GM13977 (cell line): Measurements from ENCODE around the gene MAML3.
A peak's percentile ranks its signal among the peaks of the same experiment; 100 is the strongest.

Source experiments
- DNase-seq: peaks from one replicate; pipeline ENCODE4 v3.0.0; 2012; ENCODE audit warnings: low spot score
- in situ Hi-C: fragments of 300-500 bp; cut with MboI; formaldehyde crosslinking; loops from one replicate; pipeline ENCODE4 v1.12.0; 2022; ENCODE audit warnings: low sequenced_read_pairs, low pct_unique_long_range_greater_than_20kb, mixed read lengths, inconsistent platforms; ENCODE audit not compliant: unreplicated experiment
- TF ChIP-seq, protein P1 (sequence below): IDR thresholded peaks from 2 replicates; pipeline ENCODE4 v1.5.1; 2012; ENCODE audit warnings: mild to moderate bottlenecking, control low read depth; ENCODE audit not compliant: insufficient read depth; ENCODE audit errors: extremely low read depth, missing control alignments

MAML3 gene

GRCh38 chr4:139858436-139859205, 295.4 kb downstream of the MAML3 start:
- TF ChIP-seq, protein P1, sequence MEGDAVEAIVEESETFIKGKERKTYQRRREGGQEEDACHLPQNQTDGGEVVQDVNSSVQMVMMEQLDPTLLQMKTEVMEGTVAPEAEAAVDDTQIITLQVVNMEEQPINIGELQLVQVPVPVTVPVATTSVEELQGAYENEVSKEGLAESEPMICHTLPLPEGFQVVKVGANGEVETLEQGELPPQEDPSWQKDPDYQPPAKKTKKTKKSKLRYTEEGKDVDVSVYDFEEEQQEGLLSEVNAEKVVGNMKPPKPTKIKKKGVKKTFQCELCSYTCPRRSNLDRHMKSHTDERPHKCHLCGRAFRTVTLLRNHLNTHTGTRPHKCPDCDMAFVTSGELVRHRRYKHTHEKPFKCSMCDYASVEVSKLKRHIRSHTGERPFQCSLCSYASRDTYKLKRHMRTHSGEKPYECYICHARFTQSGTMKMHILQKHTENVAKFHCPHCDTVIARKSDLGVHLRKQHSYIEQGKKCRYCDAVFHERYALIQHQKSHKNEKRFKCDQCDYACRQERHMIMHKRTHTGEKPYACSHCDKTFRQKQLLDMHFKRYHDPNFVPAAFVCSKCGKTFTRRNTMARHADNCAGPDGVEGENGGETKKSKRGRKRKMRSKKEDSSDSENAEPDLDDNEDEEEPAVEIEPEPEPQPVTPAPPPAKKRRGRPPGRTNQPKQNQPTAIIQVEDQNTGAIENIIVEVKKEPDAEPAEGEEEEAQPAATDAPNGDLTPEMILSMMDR, result no peak
- in situ Hi-C loops, result no loop called here
- DNase-seq, result peak; percentile 77

GRCh38 chr4:139857977-139858376, 296.0 kb downstream of the MAML3 start:
- TF ChIP-seq, protein P1, result no peak
- in situ Hi-C loops, result no loop called here
- no peak for DNase-seq

DNA sequence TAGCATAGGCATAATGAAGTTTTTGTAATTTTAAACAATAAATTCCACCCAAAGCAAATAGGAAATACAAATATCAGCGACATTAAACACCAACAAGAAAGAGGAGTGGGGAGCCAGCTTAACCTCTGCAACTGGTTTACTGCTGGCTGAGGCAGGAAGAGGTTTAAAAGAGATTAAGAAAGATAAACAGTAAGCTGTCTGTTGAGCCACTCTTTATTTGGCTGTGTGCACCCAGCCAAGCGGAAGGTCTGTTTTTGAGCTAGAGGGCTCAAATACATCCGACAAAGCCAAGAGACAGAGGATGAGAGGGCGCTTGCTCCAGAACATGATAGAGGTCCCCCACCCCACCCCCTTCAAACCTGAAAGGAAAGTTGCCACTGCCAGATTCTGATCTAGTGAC, 297.0 kb downstream of the MAML3 start:
- in situ Hi-C loops, result no loop called here
- TF ChIP-seq, protein P1, result no peak
- no peak for DNase-seq

DNA sequence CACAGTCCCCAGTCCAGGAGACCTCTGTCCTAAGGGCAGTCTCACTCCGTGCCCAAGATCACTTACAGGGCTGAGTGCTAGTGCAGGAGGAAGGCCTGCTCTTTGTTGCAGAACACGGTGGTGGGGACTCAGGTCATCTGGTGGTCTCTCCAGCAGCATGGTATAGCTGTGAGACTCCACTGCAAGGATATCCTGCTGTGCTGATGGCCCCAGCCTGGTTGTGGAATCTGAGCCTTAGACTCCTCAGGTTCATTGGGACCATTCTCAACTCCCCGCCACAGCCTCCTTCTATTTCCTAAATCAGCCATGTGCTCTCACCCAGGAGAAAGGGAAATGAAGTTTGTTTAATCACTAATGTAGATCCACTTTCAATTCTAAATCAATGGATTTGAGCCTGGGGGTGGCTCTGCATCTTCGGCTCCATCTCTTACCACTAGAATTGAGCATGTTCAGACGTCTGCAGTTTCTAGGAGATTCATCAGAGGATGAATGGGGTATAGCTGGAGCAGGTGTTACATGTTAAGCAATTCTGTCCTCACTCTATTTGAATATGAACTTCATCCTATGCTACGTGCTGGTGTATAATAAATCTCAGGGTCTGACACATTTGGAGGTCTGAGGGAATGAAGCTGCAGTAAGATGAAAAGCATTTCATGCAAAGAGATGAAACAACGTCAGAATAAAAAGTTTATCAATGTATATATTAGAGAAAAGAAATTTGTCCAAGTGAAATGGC, 299.1 kb downstream of the MAML3 start:
- DNase-seq, result no peak
- in situ Hi-C loops, result no loop called here
- TF ChIP-seq, protein P1, result no peak

GRCh38 chr4:139853309-139853708, 300.7 kb downstream of the MAML3 start:
- DNase-seq, result no peak
- in situ Hi-C loops, result no loop called here
- TF ChIP-seq, protein P1, result no peak

DNA sequence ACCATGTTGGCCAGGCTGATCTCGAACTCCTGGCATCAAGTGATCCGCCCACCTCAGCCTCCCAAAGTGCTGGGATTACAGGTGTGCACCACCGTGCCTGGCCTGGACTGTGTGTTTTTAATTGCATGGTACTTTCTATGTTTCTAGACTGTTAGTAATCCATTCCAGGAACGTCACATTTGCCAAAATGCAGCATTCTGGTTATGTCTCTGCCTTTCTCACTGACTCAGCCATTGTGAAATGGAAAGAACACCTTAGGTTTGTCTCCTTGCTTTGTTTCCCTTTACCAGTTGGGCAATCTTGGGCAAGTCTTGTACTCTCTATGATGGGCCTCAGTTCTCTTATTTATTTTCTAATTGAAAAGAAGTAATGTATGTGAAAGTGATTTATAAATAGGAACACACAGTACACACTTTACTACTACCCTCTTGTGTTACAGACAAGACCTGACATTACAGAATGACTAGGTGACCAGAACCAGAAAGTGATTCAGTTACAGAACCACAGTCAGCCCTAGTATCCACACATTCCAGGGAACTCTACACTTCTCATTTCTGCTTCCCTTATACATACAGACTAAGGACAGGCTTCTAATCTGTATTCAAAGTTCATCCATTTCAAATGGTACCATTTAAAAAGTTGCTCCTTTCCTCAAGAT, 301.2 kb downstream of the MAML3 start:
- DNase-seq, result no peak
- TF ChIP-seq, protein P1, result no peak
- in situ Hi-C loops, result no loop called here
